ENCODE measurements around the gene AK2. TPM values are rescaled to one million over a fixed set of nuclear protein-coding genes. Genes with fewer than 3 reads are reported as not detected.

AK2 gene
- total and polyA plus RNA-seq, 11 donors = 101 to 292 (median 137) TPM

- peaks cover 18 to 90% (median 57%) of the 10 kb centered on the region in 12 donors for H3K4me1 ChIP-seq
These were observed 44.0 kb downstream of the AK2 start for GRCh38 chr1:32992489-32993323.

GRCh38 chr1:32991819-32992488, 44.7 kb downstream of the AK2 start:
- intact Hi-C loops (cut with DNase I) = loop anchor here in 1 of 10 donors (10.0 kb wide), 1 partner anchor 47 kb away; no protein-coding TSS in a partner anchor
- no peaks in the 10 kb centered on the region for H3K27me3 ChIP-seq
- peak overlapping the region in 11 of 12 donors; percentile 1 to 92 (median 57) for H3K27ac ChIP-seq
- no peaks in the 10 kb centered on the region for H3K36me3 ChIP-seq
- 80 to 88% (median 85%) methylated on average over 9 of the region's 9 CpGs for WGBS, 4 donors
- peaks cover 13 to 88% (median 49%) of the 10 kb centered on the region in 12 donors for H3K4me1 ChIP-seq
- DNase-seq (no peak), ATAC-seq (no peak)
- H3K4me3 ChIP-seq = no peak overlapping the region
- H3K9me3 ChIP-seq = no peaks in the 10 kb centered on the region
- no peak for TF ChIP-seq CTCF (IDR thresholded peaks at IDR 0.05)
- TF ChIP-seq POLR2A (IDR thresholded peaks at IDR 0.05) = no peak

More at GRCh38 chr1:32992489-32993323, 44.0 kb downstream of the AK2 start:
- ATAC-seq = peak; percentile 55 to 89 (median 76)
- peak; percentile 74 to 88 (median 86) for DNase-seq
- intact Hi-C loops (cut with DNase I) = loop anchor here in 1 of 10 donors (10.0 kb wide), 1 partner anchor 48 kb away; no protein-coding TSS in a partner anchor
- TF ChIP-seq POLR2A (IDR thresholded peaks at IDR 0.05) (peak in 1 of 2 donors; percentile 24), CTCF (IDR thresholded peaks at IDR 0.05) (no peak)
- WGBS, 4 donors = 59 to 74% (median 67%) methylated on average over 6 to 7 of the region's 7 CpGs
- no peaks in the 10 kb centered on the region for H3K36me3 ChIP-seq
- no peaks in the 10 kb centered on the region for H3K9me3 ChIP-seq
- H3K27ac ChIP-seq = peak overlapping the region in 11 of 12 donors; percentile 1 to 92 (median 57)
- H3K27me3 ChIP-seq = no peaks in the 10 kb centered on the region
- no peak overlapping the region for H3K4me3 ChIP-seq

- ATAC-seq = no peak
- DNase-seq = no peak
- H3K4me3 ChIP-seq = no peak overlapping the region
- peak overlapping the region in 8 of 12 donors; percentile 4 to 92 (median 62) for H3K27ac ChIP-seq
- H3K9me3 ChIP-seq = no peaks in the 10 kb centered on the region
- no peaks in the 10 kb centered on the region for H3K27me3 ChIP-seq
- H3K4me1 ChIP-seq = peaks cover 13 to 91% (median 46%) of the 10 kb centered on the region in 12 donors
- H3K36me3 ChIP-seq = no peaks in the 10 kb centered on the region
- 86 to 92% (median 91%) methylated on average over 5 of the region's 5 CpGs for WGBS, 4 donors
- intact Hi-C loops (cut with DNase I) = loop anchor here in 1 of 10 donors (10.0 kb wide), 1 partner anchor 47 kb away; no protein-coding TSS in a partner anchor
- TF ChIP-seq POLR2A (IDR thresholded peaks at IDR 0.05) (no peak), CTCF (IDR thresholded peaks at IDR 0.05) (no peak)
These were observed 45.3 kb downstream of the AK2 start for GRCh38 chr1:32991386-32991785.

GRCh38 chr1:32990887-32991286, 45.8 kb downstream of the AK2 start:
- ATAC-seq (no peak), DNase-seq (no peak)
- no peaks in the 10 kb centered on the region for H3K9me3 ChIP-seq
- no peak overlapping the region for H3K4me3 ChIP-seq
- TF ChIP-seq POLR2A (IDR thresholded peaks at IDR 0.05) = no peak
- peak overlapping the region in 2 of 12 donors; percentile 64 to 92 for H3K27ac ChIP-seq
- WGBS, 4 donors = 95 to 99% (median 98%) methylated on average over 5 of the region's 5 CpGs
- intact Hi-C loops (cut with DNase I) = loop anchor here in 1 of 10 donors (10.0 kb wide), 1 partner anchor 46 kb away; no protein-coding TSS in a partner anchor
- no peaks in the 10 kb centered on the region for H3K36me3 ChIP-seq
- no peaks in the 10 kb centered on the region for H3K27me3 ChIP-seq
- peaks cover 13 to 96% (median 46%) of the 10 kb centered on the region in 12 donors for H3K4me1 ChIP-seq
